HG02884 (cell line): ENCODE results near the gene MAP3K9.

Source experiments
- ATAC-seq: cut with Tn5 transposase; IDR thresholded peaks from one replicate; pipeline ENCODE4 v1.9.1; 2021; ENCODE audit warnings: mild to moderate bottlenecking, moderate library complexity; ENCODE audit not compliant: unreplicated experiment

Gene MAP3K9

DNA sequence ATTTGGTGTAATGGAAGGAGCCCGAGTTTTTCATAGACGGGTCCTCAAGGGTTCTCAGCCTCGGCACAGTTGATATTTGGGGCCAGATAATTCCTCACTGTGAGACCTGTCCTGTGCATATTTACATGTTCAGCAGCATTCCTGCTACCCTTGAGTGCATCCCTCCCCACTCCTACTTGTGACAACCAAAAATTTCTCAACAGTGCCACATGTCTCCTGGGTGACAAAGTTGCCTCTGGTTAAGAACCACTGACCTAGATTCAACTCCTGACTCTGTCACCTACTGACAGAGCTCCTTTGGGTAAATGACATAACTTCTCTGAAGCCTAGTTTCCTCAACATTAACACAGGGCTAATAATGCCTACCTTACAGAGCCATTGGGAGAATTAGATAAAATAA, 107.2 kb downstream of the MAP3K9 start:
- ATAC-seq, result no peak

DNA sequence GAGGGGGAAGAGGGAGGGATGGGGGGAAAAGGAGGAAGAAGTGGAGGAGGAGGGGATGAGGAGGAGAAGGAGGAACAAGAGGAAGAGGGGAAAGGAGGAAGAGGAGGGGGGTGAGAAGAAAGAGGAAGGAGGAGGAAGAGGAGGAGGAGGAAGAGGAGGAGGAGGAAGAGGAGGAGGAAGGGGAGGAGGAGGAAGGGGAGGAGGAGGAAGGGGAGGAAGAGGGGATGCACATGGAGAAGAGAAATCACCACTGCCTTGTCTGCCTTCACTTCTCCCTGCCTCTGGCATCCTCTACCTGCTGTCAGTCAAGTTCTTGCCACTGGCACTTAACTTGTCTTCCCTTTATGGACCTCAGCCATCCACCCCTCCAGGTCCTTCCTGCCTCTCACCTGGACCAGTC, 107.7 kb downstream of the MAP3K9 start:
- no peak for ATAC-seq

GRCh38 chr14:70700955-70701585, 108.2 kb downstream of the MAP3K9 start:
- no peak for ATAC-seq

DNA sequence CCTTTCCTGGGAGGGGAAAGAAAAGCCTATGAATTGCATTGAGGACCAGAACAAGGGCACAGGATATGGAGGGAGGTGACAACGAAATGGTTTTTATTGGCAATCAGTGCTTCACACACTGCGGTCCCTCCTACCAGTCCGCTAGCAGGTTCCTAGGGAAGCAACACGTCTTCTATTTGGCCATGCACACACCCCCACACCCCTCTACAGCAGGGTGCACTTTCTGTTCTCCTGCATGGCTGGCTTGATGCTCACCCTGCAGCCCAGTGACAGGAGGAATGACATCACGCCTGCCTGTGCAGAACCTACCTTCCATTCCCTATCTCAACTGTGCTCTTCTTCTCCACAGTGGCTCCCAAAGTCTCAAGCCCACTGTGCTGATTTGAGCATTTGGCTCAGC, 109.7 kb downstream of the MAP3K9 start:
- ATAC-seq, result no peak

DNA sequence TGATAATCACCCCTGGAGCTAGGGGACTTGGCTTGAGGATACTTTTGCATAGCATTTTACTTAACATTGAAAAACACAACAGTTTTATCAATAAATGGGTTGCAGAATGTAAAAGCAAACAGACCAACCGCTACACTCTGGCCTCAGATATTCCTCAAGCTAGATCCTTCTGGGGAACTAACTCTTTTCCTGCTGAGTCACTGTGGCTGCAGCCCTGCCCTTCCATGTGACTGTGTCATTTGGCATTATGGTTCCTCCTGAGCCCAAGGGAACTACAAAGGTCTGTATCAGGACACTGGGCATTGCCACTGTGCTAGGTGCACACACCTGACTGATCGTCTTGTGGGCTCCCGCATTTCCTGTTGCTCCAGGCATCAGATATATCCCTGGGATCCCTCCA, 111.0 kb downstream of the MAP3K9 start:
- ATAC-seq, result no peak

- ATAC-seq, result no peak
Measured at GRCh38 chr14:70697701-70698100, 111.6 kb downstream of the MAP3K9 start.

DNA sequence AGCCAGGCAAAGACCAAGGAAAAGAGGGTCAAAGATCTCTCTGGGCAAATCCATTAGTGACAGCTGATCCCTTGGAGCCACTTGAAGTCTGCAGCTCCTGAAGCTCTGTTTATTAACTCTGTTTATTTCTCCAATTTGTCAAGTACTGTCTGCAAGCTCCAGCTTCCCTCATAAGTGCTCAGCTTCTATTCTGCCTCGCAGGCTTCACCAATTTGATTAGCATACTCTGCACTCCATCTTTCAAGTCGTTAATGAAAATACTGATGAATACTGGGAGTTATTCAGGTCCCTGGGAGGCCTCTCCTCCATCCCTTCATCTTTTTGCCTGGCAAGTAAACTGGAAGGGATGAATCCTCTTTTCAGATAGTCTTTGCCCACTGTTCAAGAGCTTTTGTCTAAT, 113.3 kb downstream of the MAP3K9 start:
- no peak for ATAC-seq

DNA sequence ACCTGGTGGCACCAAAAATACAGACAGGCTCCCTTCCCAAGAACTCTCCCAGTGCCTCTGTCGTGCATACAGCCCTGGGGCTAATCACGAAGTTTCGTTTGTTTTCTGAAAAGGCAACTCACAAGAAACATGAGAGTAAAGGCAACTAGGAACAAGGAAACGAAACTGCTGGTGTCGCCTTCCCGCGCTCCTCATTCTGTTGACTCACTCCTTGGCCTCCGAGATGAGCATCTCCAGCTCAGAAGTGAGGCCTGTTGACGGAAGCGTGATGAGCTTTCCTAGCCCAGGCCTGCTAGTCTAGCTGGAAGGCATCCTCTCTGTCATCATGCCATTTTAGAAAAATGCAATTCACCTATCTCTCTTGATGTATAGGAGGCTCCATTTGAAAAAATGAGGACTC, 117.1 kb downstream of the MAP3K9 start:
- ATAC-seq, result no peak

- no peak for ATAC-seq
Measured at GRCh38 chr14:70685474-70686197, 123.7 kb downstream of the MAP3K9 start.

DNA sequence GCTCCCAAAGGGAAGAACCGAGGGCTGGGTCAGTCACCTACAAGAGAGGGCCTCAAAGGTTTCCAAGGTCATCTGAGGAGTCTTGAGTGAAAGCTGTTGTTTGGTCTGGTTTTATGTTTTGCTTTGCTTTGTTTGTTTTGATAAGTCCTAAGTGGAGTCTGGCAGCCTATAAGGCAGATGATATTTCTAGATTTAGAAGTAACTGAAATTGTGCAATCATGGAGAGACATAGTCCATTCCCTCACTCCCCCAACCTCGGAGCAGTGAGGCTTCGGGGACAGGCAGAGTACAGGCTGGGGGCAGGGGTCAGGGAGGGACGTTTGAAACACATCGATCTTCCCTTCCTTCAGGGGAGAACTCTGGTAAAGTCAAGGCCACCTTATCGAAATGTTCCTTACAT, 125.3 kb downstream of the MAP3K9 start:
- no peak for ATAC-seq

GRCh38 chr14:70680748-70681147, 128.6 kb downstream of the MAP3K9 start:
- no peak for ATAC-seq

GRCh38 chr14:70677341-70677740, 132.0 kb downstream of the MAP3K9 start:
- ATAC-seq, result no peak
